Measurements from ENCODE around the gene RAP1GAP. TPM values are rescaled to one million over a fixed set of nuclear protein-coding genes. Genes with fewer than 3 reads are reported as not detected.

Gene RAP1GAP
- total RNA-seq, 2 donors from 2014 or later: 46.5 to 104 TPM

DNA sequence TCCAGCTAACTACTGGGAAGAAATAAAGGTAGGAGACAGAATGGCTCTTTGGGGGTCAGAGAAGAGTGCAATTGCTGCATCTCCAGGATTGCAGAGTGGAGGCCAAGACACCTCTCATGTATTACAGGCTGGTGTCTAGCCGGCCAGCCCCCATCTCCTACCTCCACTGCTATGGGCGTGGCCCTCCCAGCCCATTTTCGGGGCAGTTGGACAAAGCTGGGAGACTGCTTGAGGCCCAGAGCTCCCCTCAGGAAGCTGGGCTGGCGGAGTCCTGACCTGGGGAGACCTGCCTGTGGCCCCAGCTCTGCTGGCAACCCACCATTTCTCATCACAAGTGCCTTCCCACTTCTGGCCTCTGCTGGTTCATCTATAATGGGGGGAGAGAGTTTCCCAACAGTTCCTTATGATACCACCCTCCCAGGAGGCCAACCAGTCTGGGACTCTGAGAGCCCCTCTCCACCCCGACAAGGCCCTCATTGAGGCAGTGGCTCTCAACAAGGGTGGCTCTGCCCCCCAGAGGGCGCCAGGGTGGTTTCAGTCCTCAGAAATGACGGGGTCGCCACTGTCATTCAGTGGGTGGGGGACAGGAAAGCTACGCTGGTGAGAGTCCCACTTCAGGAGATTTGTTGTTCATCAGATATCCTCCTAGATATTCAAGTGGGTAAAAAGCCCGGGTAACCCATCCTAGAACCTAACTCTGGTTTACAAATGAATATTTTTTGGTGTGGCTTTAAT is 11.5 kb downstream of the RAP1GAP start:
- no peak overlapping the region for H3K4me3 ChIP-seq
- peaks cover 16% of the 10 kb centered on the region for H3K4me1 ChIP-seq
- no peaks in the 10 kb centered on the region for H3K36me3 ChIP-seq (replicated peaks in 1 of 2; ENCODE audit: insufficient read depth in 1 of 2, low read depth in 2 of 2)
- ATAC-seq (no peak), DNase-seq (no peak)
- 63 to 68% methylated on average over 4 to 10 of the region's 10 CpGs for WGBS, 2 donors
- no peak overlapping the region for H3K27ac ChIP-seq
- intact Hi-C loops (cut with DNase I): loop anchor here (5.0 to 10.0 kb wide), 2 partner anchors 145 to 423 kb away; no protein-coding TSS in a partner anchor
- no peaks in the 10 kb centered on the region for H3K9me3 ChIP-seq
- TF ChIP-seq POLR2A (IDR thresholded peaks at IDR 0.05) (no peak), CTCF (IDR thresholded peaks at IDR 0.05) (no peak)
- no peaks in the 10 kb centered on the region for H3K27me3 ChIP-seq

DNA sequence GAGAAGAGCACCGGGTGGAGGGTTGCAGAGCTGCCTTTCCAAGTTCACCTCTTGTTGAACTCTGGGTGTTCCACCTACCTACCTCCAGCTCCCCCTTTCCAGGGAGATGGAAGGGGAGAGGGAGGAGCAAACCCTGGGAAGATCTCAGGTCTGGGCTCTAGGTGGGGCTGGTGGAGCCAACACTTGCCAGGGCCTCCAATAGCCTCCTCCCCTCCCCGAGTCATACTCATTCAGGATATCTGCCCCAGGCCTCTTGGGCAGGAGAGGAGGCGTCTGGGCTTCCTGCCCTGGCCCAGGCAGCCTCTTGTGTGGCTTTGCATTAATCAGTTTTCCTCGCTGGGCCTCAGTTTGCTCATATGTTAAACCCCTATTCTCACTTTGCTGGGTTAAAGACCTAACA is 13.4 kb downstream of the RAP1GAP start:
- Histone ChIP-seq H3K4me1 (peaks cover 29% of the 10 kb centered on the region), H3K36me3 (replicated peaks in 1 of 2; ENCODE audit: insufficient read depth in 1 of 2, low read depth in 2 of 2) (no peaks in the 10 kb centered on the region), H3K9me3 (no peaks in the 10 kb centered on the region), H3K27ac (peak overlapping the region in 1 of 4 donors; percentile 31), H3K4me3 (no peak overlapping the region), H3K27me3 (no peaks in the 10 kb centered on the region)
- no peak for TF ChIP-seq POLR2A (IDR thresholded peaks at IDR 0.05)
- no peak for TF ChIP-seq CTCF (IDR thresholded peaks at IDR 0.05)
- intact Hi-C loops (cut with DNase I): loop anchor here (5.0 to 10.0 kb wide), 2 partner anchors 143 to 421 kb away; no protein-coding TSS in a partner anchor
- DNase-seq (peak in 2 of 4 donors; percentile 45 to 54), ATAC-seq (no peak)
- WGBS, 2 donors: 33 to 52% methylated on average over 3 to 4 of the region's 4 CpGs

DNA sequence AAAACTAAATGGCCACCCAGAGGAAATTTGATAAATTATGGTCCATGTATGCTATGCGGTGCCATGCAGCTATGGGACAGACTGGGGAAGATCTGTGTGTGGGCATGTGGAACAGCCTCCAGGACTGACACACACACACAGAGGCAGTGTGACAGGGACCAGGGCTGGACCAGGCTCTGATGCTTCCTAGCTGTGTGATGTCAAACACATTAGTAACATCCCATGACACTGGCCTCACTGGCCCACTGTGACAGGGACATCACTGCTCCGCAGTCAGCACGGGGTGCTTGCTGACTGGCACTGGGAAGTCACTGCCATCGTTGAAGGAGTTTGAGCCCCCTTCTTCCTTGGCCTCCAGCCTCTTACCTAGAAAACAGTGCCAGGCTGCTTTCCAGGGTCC is 13.9 kb downstream of the RAP1GAP start:
- no peak overlapping the region for H3K27ac ChIP-seq
- H3K4me1 ChIP-seq: peaks cover 34% of the 10 kb centered on the region
- no peak for ATAC-seq
- H3K27me3 ChIP-seq: no peaks in the 10 kb centered on the region
- H3K36me3 ChIP-seq (replicated peaks in 1 of 2; ENCODE audit: insufficient read depth in 1 of 2, low read depth in 2 of 2): no peaks in the 10 kb centered on the region
- H3K4me3 ChIP-seq: no peak overlapping the region
- intact Hi-C loops (cut with DNase I): loop anchor here (5.0 to 10.0 kb wide), 2 partner anchors 143 to 420 kb away; no protein-coding TSS in a partner anchor
- DNase-seq: peak in 1 of 4 donors; percentile 8
- 81 to 88% methylated on average over 2 to 4 of the region's 4 CpGs for WGBS, 2 donors
- no peaks in the 10 kb centered on the region for H3K9me3 ChIP-seq
- TF ChIP-seq POLR2A (IDR thresholded peaks at IDR 0.05) (no peak), CTCF (IDR thresholded peaks at IDR 0.05) (no peak)

- intact Hi-C loops (cut with DNase I): loop anchor here (10.0 kb wide), 1 partner anchor 419 kb away; no protein-coding TSS in a partner anchor
- DNase-seq (no peak), ATAC-seq (no peak)
- H3K27ac ChIP-seq: no peak overlapping the region
- H3K27me3 ChIP-seq: no peaks in the 10 kb centered on the region
- WGBS, 2 donors: 73 to 85% methylated on average over 6 of the region's 6 CpGs
- no peaks in the 10 kb centered on the region for H3K36me3 ChIP-seq (replicated peaks in 1 of 2; ENCODE audit: insufficient read depth in 1 of 2, low read depth in 2 of 2)
- peaks cover 32% of the 10 kb centered on the region for H3K4me1 ChIP-seq
- no peak overlapping the region for H3K4me3 ChIP-seq
- H3K9me3 ChIP-seq: no peaks in the 10 kb centered on the region
- TF ChIP-seq CTCF (IDR thresholded peaks at IDR 0.05) (no peak), POLR2A (IDR thresholded peaks at IDR 0.05) (no peak)
Observed at GRCh38 chr1:21654209-21654608, 14.9 kb downstream of the RAP1GAP start.
